ENCODE data around the gene SELENOS.

The SELENOS gene

DNA sequence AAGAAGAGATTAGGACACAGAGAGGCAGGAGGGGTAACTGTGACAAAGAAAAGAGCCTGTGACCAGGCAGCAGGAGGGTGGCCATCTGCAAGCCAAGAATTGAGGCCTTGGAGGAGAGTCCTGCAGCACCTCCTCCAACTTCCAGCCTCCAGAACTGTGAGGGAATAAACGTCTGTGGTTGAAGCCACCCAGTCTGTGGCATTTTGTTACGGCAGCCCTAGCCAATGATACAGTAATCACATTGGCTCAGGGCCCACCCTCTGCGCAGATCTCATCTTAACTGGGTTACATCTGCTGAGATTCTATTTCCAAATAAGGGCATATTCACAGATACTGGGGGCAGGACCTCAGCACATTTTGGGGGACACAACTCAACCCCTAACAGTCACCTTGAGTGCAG, 11.3 kb downstream of the SELENOS start:
- no peak overlapping the region for H3K4me3 ChIP-seq (ENCODE audit: low read depth, low read length)
- TF ChIP-seq CTCF (IDR thresholded peaks at IDR 0.05; ENCODE audit: insufficient read depth, low read depth, low read length, missing control alignments) = no peak
- no peak for DNase-seq (ENCODE audit: low read depth)

DNA sequence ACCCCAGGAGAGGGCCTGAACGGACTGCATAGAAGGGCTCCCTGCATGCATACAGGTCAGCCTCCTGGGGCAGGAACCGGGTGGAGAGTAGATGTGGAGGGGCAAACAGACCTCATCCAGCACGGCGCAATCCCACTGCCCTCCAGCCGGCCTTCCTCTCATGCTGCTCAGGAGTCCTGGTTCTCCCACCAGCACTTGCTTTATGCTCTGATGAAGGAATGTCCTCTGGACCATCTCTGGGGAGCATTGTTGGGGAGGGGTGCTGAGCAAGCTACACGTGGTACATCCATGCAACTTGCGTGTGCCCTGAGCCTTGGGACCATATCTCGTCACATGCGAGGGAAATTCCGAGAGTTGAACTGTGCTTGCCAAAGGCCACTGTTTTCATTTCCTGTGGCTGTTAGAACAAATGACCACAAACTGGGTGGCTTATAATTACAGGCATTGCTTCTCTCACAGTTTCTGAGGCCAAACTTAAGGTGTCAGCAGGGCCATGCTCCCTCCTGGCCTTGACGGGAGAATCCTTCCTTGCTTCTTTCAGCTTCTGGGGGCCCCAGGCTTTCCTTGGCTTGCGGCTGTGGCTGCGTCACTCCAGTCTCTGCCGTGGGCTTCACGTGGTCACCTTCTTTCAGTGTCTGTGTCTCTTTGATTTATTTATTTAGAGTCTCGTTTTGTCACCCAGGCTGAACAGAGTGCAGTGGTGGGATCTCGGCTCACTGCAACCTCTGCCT, 12.2 kb downstream of the SELENOS start:
- no peak for TF ChIP-seq CTCF (IDR thresholded peaks at IDR 0.05; ENCODE audit: insufficient read depth, low read depth, low read length, missing control alignments)
- DNase-seq (ENCODE audit: low read depth) = peak; percentile 85
- no peak overlapping the region for H3K4me3 ChIP-seq (ENCODE audit: low read depth, low read length)

DNA sequence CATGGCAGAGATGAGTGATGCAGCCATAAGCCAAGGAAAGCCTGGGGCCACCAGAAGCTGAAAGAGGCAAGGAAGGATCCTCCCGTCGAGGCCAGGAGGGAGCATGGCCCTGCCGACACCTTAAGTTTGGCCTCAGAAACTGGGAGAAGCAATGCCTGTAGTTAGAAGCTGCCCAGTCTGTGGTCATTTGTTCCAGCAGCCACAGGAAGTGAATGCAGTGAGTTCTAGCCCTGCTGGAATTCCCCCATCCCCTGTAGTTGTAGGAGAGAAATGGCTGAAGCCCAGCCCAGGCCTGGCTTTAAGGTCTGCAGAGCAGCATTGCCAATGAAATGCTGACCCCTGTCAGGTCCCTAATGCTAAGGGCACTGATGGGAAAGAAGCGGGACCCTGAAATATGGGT, 13.3 kb downstream of the SELENOS start:
- peak overlapping the region; percentile 4; the same call in 1 of the 2 replicates for H3K4me3 ChIP-seq (ENCODE audit: low read depth, low read length)
- peak; percentile 69 for DNase-seq (ENCODE audit: low read depth)
- TF ChIP-seq CTCF (IDR thresholded peaks at IDR 0.05; ENCODE audit: insufficient read depth, low read depth, low read length, missing control alignments) = no peak

- H3K4me3 ChIP-seq (ENCODE audit: low read depth, low read length) = no peak overlapping the region
- no peak for TF ChIP-seq CTCF (IDR thresholded peaks at IDR 0.05; ENCODE audit: insufficient read depth, low read depth, low read length, missing control alignments)
- DNase-seq (ENCODE audit: low read depth) = no peak
Observed at GRCh38 chr15:101262551-101262950, 14.7 kb downstream of the SELENOS start.

DNA sequence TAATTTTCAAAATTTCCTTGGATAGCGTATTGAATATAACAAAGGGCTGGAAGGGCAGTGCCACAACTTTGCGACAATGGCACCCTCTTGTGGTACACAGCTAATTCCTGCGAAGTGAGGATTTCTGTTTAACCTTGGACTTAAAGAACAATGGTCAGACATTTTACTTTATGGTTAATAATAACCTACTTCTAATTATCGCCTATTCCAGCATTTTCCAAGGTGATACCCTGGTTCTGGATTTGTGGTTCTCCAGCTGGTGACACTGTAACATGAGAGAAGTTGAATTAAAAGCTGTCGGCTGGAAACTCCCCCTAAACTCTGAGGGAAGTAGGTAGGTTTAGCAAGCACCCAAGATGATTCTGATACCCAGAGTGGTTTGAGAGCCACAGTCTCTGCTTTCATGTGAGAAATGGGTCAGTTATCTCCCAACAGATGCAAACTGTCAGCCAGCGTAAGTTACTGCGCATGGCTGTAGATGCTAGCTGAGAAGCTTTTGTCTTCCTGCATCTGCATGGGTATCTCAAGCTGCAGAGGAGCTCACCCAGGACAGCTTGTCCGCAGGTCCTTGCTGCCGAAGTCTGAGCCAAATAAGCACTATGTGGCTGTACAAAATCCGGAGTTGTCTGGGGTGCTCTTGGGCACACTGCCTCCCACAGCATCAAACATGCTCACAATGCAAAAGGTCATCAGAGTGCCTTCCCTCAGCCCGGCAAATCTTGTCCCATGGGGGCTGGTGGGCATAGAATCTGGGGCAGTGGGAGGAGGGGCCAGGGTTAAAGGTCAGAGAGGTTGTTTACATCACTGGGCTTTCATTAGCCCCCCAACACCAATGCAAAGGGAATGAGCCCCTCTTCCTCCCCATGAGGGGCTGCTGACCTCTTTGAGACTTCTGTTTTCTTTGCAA, 18.8 kb downstream of the SELENOS start:
- peak; percentile 81 for TF ChIP-seq CTCF (IDR thresholded peaks at IDR 0.05; ENCODE audit: insufficient read depth, low read depth, low read length, missing control alignments)
- peak; percentile 80 for DNase-seq (ENCODE audit: low read depth)
- H3K4me3 ChIP-seq (ENCODE audit: low read depth, low read length) = no peak overlapping the region

GRCh38 chr15:101256757-101257156, 20.5 kb downstream of the SELENOS start:
- DNase-seq (ENCODE audit: low read depth) = no peak
- no peak overlapping the region for H3K4me3 ChIP-seq (ENCODE audit: low read depth, low read length)
- peak; percentile 29 for TF ChIP-seq CTCF (IDR thresholded peaks at IDR 0.05; ENCODE audit: insufficient read depth, low read depth, low read length, missing control alignments)
